Right lobe of liver (tissue), 4 donors: ENCODE data around the gene SPTSSA.

Experiments used
- POLR2A ChIP-seq: fragments of 450-650 bp; IDR thresholded peaks from one replicate; pipeline ENCODE4 v1.6.1; 2017; ENCODE audit warnings: antibody characterized with exemption, mild to moderate bottlenecking
- TF ChIP-seq, protein P1 (sequence below), 4 donors: fragments of 200-600 bp in 3 of 4; fragments of 450-650 bp in 1 of 4; IDR thresholded peaks; one replicate each; pipeline versions ENCODE4 v1.5.1 to v1.8.0; 2016 to 2022; ENCODE audit warnings: antibody characterized with exemption in 4 of 4, mild to moderate bottlenecking in 2 of 4
- donor health status: DM: no; HTN: no; CAD: no.
- donor health status: DM: no; HTN: no; CAD: no.
- donor health status: DM: no; HTN: yes; CAD: no.

DNA sequence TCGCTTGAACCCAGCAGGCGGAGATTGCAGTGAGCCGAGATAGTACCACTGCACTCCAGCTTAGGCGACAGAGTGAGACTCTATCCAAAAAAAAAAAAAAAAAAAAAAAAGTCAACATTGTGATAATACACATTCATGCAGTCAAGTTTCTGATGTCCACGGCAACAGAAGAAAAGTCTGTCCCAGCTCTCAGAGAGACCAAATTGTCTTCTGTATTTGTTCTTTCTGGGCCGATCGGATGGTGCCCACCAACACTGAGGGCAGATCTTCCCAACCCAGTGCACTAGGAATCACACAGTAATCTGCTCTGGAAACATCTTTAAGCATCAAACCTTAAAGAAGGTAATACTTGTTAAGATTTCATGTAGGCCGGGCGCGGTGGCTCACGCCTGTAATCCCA lies 45.8 kb upstream of the SPTSSA start:
- TF ChIP-seq, protein P1, sequence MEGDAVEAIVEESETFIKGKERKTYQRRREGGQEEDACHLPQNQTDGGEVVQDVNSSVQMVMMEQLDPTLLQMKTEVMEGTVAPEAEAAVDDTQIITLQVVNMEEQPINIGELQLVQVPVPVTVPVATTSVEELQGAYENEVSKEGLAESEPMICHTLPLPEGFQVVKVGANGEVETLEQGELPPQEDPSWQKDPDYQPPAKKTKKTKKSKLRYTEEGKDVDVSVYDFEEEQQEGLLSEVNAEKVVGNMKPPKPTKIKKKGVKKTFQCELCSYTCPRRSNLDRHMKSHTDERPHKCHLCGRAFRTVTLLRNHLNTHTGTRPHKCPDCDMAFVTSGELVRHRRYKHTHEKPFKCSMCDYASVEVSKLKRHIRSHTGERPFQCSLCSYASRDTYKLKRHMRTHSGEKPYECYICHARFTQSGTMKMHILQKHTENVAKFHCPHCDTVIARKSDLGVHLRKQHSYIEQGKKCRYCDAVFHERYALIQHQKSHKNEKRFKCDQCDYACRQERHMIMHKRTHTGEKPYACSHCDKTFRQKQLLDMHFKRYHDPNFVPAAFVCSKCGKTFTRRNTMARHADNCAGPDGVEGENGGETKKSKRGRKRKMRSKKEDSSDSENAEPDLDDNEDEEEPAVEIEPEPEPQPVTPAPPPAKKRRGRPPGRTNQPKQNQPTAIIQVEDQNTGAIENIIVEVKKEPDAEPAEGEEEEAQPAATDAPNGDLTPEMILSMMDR (IDR thresholded peaks at IDR 0.05): no peak
- TF ChIP-seq POLR2A: no peak
